Uterus (tissue), 2 donors: ENCODE data around the gene ESPNL.

Experiments
- CTCF ChIP-seq, 4 experiments: fragments of 200-600 bp in 2 of 4; fragments of 450-650 bp in 2 of 4; sonication (generic) in 2 of 4; IDR thresholded peaks; one replicate each; pipeline ENCODE4 v1.5.1; 2016 to 2019; ENCODE audit warnings: antibody characterized with exemption in 4 of 4, mild to moderate bottlenecking in 2 of 4, moderate library complexity in 1 of 4
- POLR2A ChIP-seq, 2 donors: fragments of 450-650 bp; IDR thresholded peaks; one replicate each; pipeline ENCODE4 v1.6.1; 2016; ENCODE audit warnings: antibody characterized with exemption in 2 of 2, mild to moderate bottlenecking in 1 of 2, moderate library complexity in 1 of 2

DNA sequence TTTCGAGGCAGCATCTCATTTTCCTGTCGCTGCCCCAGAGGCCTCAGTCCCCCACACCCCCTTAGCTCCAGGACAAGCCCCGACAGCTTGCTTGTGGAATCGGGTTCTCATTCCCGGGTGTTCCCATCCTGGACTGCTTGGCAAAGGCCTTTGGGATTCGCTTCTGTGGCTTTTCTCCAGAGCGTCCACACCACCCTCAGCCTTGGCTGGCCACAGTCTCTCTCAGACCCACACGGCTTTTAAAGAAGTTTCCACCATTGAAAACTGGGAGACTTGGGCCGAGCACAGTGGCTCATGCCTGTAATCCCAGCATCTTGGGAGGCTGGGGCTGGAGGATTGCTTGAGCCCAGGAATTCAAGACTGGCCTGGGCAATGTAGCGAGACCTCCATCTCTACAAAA lies 2.7 kb downstream of the ESPNL start:
- TF ChIP-seq CTCF (IDR thresholded peaks at IDR 0.05): no peak
- TF ChIP-seq POLR2A (IDR thresholded peaks at IDR 0.05): no peak
